H9 (cell line): Measurements from ENCODE around the gene AKR1D1. TPM values are rescaled to one million over a fixed set of nuclear protein-coding genes. Genes with fewer than 3 reads are reported as not detected.
"Not testable (repeated sequence)": the region's sequence is repeated elsewhere in the genome, so short reads cannot be mapped to it uniquely, and the experiment has no call there.

Experiments
- DNase-seq: peaks from one replicate; pipeline ENCODE4 v3.0.0-alpha.2; 2017
- H2AFZ ChIP-seq: one replicate; pipeline ENCODE4 v1.6.1; 2013; ENCODE audit warnings: mild to moderate bottlenecking, low read length, control low read depth, moderate library complexity
- H2AK5ac ChIP-seq: 2 replicates; pipeline ENCODE4 v1.6.1; 2013; ENCODE audit warnings: low read length, control low read depth, mixed read lengths; ENCODE audit not compliant: insufficient read length
- H2BK120ac ChIP-seq: one replicate; pipeline ENCODE4 v1.6.1; 2013; ENCODE audit warnings: low read depth, mild to moderate bottlenecking, low read length, control low read depth, inconsistent platforms; ENCODE audit not compliant: poor library complexity, severe bottlenecking
- H2BK12ac ChIP-seq: 2 replicates; pipeline ENCODE4 v1.6.1; 2013; ENCODE audit warnings: low read length, control low read depth, mixed read lengths, low read depth; ENCODE audit not compliant: insufficient read length
- H2BK15ac ChIP-seq: 2 replicates; pipeline ENCODE4 v1.6.1; 2013; ENCODE audit warnings: low read depth, low read length, control low read depth
- H2BK20ac ChIP-seq: one replicate; pipeline ENCODE4 v1.6.1; 2013; ENCODE audit warnings: low read depth, mild to moderate bottlenecking, low read length, control low read depth, inconsistent platforms; ENCODE audit not compliant: poor library complexity, severe bottlenecking
- H2BK5ac ChIP-seq: 2 replicates; pipeline ENCODE4 v1.6.1; 2013; ENCODE audit warnings: low read length, control low read depth, mixed read lengths; ENCODE audit not compliant: insufficient read length
- H3K14ac ChIP-seq: 2 replicates; pipeline ENCODE4 v1.6.1; 2013; ENCODE audit warnings: low read length, control low read depth; ENCODE audit not compliant: insufficient read depth
- H3K18ac ChIP-seq: 2 replicates; pipeline ENCODE4 v1.6.1; 2013; ENCODE audit warnings: low read depth, mild to moderate bottlenecking, mixed read lengths, low read length, control low read depth; ENCODE audit not compliant: insufficient read length
- H3K23ac ChIP-seq: 2 replicates; pipeline ENCODE4 v1.6.1; 2013; ENCODE audit warnings: low read length, control low read depth, mixed read lengths, low read depth; ENCODE audit not compliant: insufficient read length
- H3K23me2 ChIP-seq: 2 replicates; pipeline ENCODE4 v1.6.1; 2013; ENCODE audit warnings: low read depth, mild to moderate bottlenecking, mixed read lengths, low read length, control low read depth; ENCODE audit not compliant: insufficient read length, poor library complexity, severe bottlenecking
- H3K27ac ChIP-seq: 2 replicates; pipeline ENCODE4 v1.5.1; 2013; ENCODE audit warnings: low read length, control low read depth, mixed read lengths, low read depth; ENCODE audit not compliant: insufficient read length
- H3K27me3 ChIP-seq: 2 replicates; pipeline ENCODE4 v1.6.1; 2013; ENCODE audit warnings: low read length, control low read depth, inconsistent platforms; ENCODE audit not compliant: insufficient read depth
- H3K4ac ChIP-seq: 2 replicates; pipeline ENCODE4 v1.6.1; 2013; ENCODE audit warnings: low read depth, mild to moderate bottlenecking, control low read depth, inconsistent platforms, low read length, moderate library complexity
- H3K4me1 ChIP-seq: 2 replicates; pipeline ENCODE4 v1.6.1; 2013; ENCODE audit warnings: low read length, control low read depth, inconsistent platforms; ENCODE audit not compliant: insufficient read depth
- H3K4me2 ChIP-seq: 2 replicates; pipeline ENCODE4 v1.6.1; 2013; ENCODE audit warnings: low read length, control low read depth, mixed read lengths; ENCODE audit not compliant: insufficient read length, insufficient read depth
- H3K56ac ChIP-seq: 2 replicates; pipeline ENCODE4 v1.6.1; 2013; ENCODE audit warnings: low read depth, mild to moderate bottlenecking, mixed read lengths, low read length, control low read depth; ENCODE audit not compliant: insufficient read length
- H3K79me1 ChIP-seq: 2 replicates; pipeline ENCODE4 v1.6.1; 2013; ENCODE audit warnings: low read depth, mild to moderate bottlenecking, moderate library complexity, low read length, control low read depth, inconsistent platforms; ENCODE audit not compliant: insufficient read depth, poor library complexity, severe bottlenecking
- H3K79me2 ChIP-seq: 2 replicates; pipeline ENCODE4 v1.6.1; 2013; ENCODE audit warnings: low read length, control low read depth, inconsistent platforms; ENCODE audit not compliant: insufficient read depth
- H3K9ac ChIP-seq: 2 replicates; pipeline ENCODE4 v1.6.1; 2013; ENCODE audit warnings: low read length, control low read depth, mixed read lengths; ENCODE audit not compliant: insufficient read length; ENCODE audit errors: extremely low read depth
- H3K9me3 ChIP-seq: one replicate; pipeline ENCODE4 v1.6.1; 2013; ENCODE audit warnings: low read depth, low read length, inconsistent platforms; ENCODE audit not compliant: control insufficient read depth
- H3T11ph ChIP-seq: one replicate; pipeline ENCODE4 v1.6.1; 2013; ENCODE audit warnings: mild to moderate bottlenecking, low read length, control low read depth, inconsistent platforms
- H4K20me1 ChIP-seq: one replicate; pipeline ENCODE4 v1.6.1; 2013; ENCODE audit not compliant: control insufficient read depth, insufficient read length, insufficient read depth
- H4K5ac ChIP-seq: 2 replicates; pipeline ENCODE4 v1.6.1; 2013; ENCODE audit warnings: low read depth, mild to moderate bottlenecking, mixed read lengths, low read length, control low read depth; ENCODE audit not compliant: insufficient read length
- H4K8ac ChIP-seq: replicated peaks from 2 replicates; pipeline ENCODE4 v1.6.1; 2013; ENCODE audit warnings: low read length, control low read depth, mixed read lengths, low read depth; ENCODE audit not compliant: insufficient read length
- H4K91ac ChIP-seq: 2 replicates; pipeline ENCODE4 v1.6.1; 2013; ENCODE audit warnings: low read depth, mild to moderate bottlenecking, moderate library complexity, mixed read lengths, low read length, control low read depth; ENCODE audit not compliant: insufficient read length
- H3K27ac Mint-ChIP-seq, 3 experiments: 2 replicates in 2 of 3; 3 replicates in 1 of 3; pipeline ENCODE4 v1.8.0; 2020 to 2021; ENCODE audit warnings: mixed read lengths in 3 of 3, mild to moderate bottlenecking in 1 of 3, moderate library complexity in 1 of 3
- H3K27me3 Mint-ChIP-seq: 2 replicates; pipeline ENCODE4 v1.8.0; 2021; ENCODE audit warnings: low read depth, mild to moderate bottlenecking, moderate library complexity, mixed read lengths
- H3K36me3 Mint-ChIP-seq, 3 experiments: 2 replicates in 2 of 3; 3 replicates in 1 of 3; pipeline ENCODE4 v1.8.0; 2020 to 2021; ENCODE audit warnings: low read depth in 3 of 3, mixed read lengths in 3 of 3; ENCODE audit not compliant: insufficient read depth in 1 of 3
- H3K4me1 Mint-ChIP-seq, 2 experiments: 2 replicates each; pipeline ENCODE4 v1.8.0; 2020; ENCODE audit warnings: mixed read lengths in 2 of 2
- H3K4me3 Mint-ChIP-seq, 2 experiments: 2 replicates in 1 of 2; 3 replicates in 1 of 2; pipeline ENCODE4 v1.8.0; 2020 to 2021; ENCODE audit warnings: mild to moderate bottlenecking in 2 of 2, mixed read lengths in 2 of 2, moderate library complexity in 1 of 2
- H3K9me3 Mint-ChIP-seq, 2 experiments: 2 replicates in 1 of 2; 3 replicates in 1 of 2; pipeline ENCODE4 v1.8.0; 2020; ENCODE audit warnings: mild to moderate bottlenecking in 2 of 2, mixed read lengths in 2 of 2, moderate library complexity in 1 of 2
- CTCF ChIP-seq: fragments of 200-600 bp; sonication (generic); conservative IDR thresholded peaks from 3 replicates; pipeline ENCODE4 v1.8.0; 2021; ENCODE audit warnings: antibody characterized with exemption, mild to moderate bottlenecking
- WGBS: extraction: QIAGEN DNeasy Blood & Tissue Kit; methylation state at CpG from one replicate; pipeline ENCODE4 v1.1.7; 2013; ENCODE audit warnings: missing lambda C conversion rate, low lambda C conversion rate, mixed read lengths; ENCODE audit not compliant: insufficient read length; ENCODE audit errors: extremely low coverage; 5-methylcytosine and 5-hydroxymethylcytosine counted together
- total RNA-seq: library from RNA; stranded (reverse); gene quantifications from 2 replicates; pipeline ENCODE4 v1.2.1, GENCODE V29; 2021

Gene AKR1D1
- total RNA-seq, 1 experiment from 2014 or later = 0.31 TPM

DNA sequence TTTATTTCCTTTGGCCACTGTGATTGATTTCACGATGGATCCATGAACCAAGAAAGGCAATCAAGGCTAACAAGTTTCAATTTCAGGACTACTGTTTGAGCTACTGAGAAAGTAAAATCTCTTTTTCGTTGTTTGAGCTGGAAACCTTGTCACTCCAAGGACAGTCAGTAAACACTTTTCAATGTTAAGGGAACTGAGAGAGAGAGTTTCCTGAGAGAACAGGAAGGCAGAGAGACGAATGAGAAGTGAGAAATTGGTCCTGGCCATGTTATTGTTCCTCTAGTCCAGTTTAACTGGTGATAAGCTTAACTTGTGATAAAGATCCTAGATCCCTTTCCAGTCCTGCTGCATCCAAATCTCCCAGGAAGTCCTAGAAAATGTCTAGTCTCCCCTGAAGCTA is 909 bp upstream of the AKR1D1 start:
- H3K9ac ChIP-seq = no peak overlapping the region
- peaks cover 22% of the 10 kb centered on the region for H3K9me3 ChIP-seq
- H4K20me1 ChIP-seq = no peaks in the 10 kb centered on the region
- H2BK15ac ChIP-seq = no peak overlapping the region
- no peaks in the 10 kb centered on the region for H3K4me1 ChIP-seq
- H3T11ph ChIP-seq = no peak overlapping the region
- WGBS = no CpG with 5 or more reads among the region's 3 CpGs
- no peak overlapping the region for H2AFZ ChIP-seq
- no peak overlapping the region for H4K5ac ChIP-seq
- no peak overlapping the region for H3K27ac Mint-ChIP-seq
- no peak for TF ChIP-seq CTCF
- no peak for DNase-seq
- no peak overlapping the region for H3K56ac ChIP-seq
- no peak overlapping the region for H2BK5ac ChIP-seq
- no peak overlapping the region for H2BK12ac ChIP-seq
- no peak overlapping the region for H2AK5ac ChIP-seq
- peaks cover 29 to 34% of the 10 kb centered on the region in 2 experiments for H3K4me1 Mint-ChIP-seq
- no peak overlapping the region for H3K4ac ChIP-seq
- no peaks in the 10 kb centered on the region for H3K23me2 ChIP-seq
- H3K4me3 Mint-ChIP-seq = no peak overlapping the region
- no peaks in the 10 kb centered on the region for H3K27me3 ChIP-seq
- H4K8ac ChIP-seq = no peak overlapping the region
- no peaks in the 10 kb centered on the region for H3K79me2 ChIP-seq
- peaks cover 33 to 35% of the 10 kb centered on the region in 2 experiments for H3K9me3 Mint-ChIP-seq
- H3K36me3 Mint-ChIP-seq = peaks cover 26 to 39% (median 31%) of the 10 kb centered on the region in 3 experiments
- no peak overlapping the region for H4K91ac ChIP-seq
- H3K27ac ChIP-seq = no peak overlapping the region
- H3K27me3 Mint-ChIP-seq = no peaks in the 10 kb centered on the region; the same call in 1 of the 2 replicates
- no peak overlapping the region for H3K4me2 ChIP-seq
- H2BK120ac ChIP-seq = no peak overlapping the region
- no peak overlapping the region for H2BK20ac ChIP-seq
- H3K23ac ChIP-seq = no peak overlapping the region
- H3K14ac ChIP-seq = no peak overlapping the region
- no peaks in the 10 kb centered on the region for H3K79me1 ChIP-seq
- H3K18ac ChIP-seq = no peak overlapping the region

- WGBS = no CpG with 5 or more reads among the region's 1 CpG
- H2AK5ac ChIP-seq, H3K27ac ChIP-seq: not testable (repeated sequence)
Measured at GRCh38 chr7:138075786-138076185, 473 bp upstream of the AKR1D1 start.

More at GRCh38 chr7:138075786-138076185, 473 bp upstream of the AKR1D1 start:
- H4K20me1 ChIP-seq, H3K56ac ChIP-seq, H2BK5ac ChIP-seq, H3K4me2 ChIP-seq, H3K23ac ChIP-seq, H4K8ac ChIP-seq, H4K5ac ChIP-seq, H3K18ac ChIP-seq, H3K4ac ChIP-seq, H2BK12ac ChIP-seq, H3K23me2 ChIP-seq, H3K4me3 Mint-ChIP-seq, H2BK15ac ChIP-seq, H2BK120ac ChIP-seq, H3T11ph ChIP-seq, H3K27me3 ChIP-seq, H2BK20ac ChIP-seq, H3K27ac Mint-ChIP-seq, H3K27me3 Mint-ChIP-seq, H3K79me2 ChIP-seq, H3K4me1 ChIP-seq, H3K79me1 ChIP-seq, H3K14ac ChIP-seq, H3K9ac ChIP-seq, DNase-seq, H2AFZ ChIP-seq, H4K91ac ChIP-seq: not testable (repeated sequence)
- Mint-ChIP-seq H3K36me3 (peaks cover 26 to 39% (median 31%) of the 10 kb centered on the region in 3 experiments), H3K9me3 (peaks cover 33 to 35% of the 10 kb centered on the region in 2 experiments), H3K4me1 (peaks cover 29 to 31% of the 10 kb centered on the region in 2 experiments)
- peaks cover 22% of the 10 kb centered on the region for H3K9me3 ChIP-seq
